ENCODE data around the gene C1QTNF6.

DNA sequence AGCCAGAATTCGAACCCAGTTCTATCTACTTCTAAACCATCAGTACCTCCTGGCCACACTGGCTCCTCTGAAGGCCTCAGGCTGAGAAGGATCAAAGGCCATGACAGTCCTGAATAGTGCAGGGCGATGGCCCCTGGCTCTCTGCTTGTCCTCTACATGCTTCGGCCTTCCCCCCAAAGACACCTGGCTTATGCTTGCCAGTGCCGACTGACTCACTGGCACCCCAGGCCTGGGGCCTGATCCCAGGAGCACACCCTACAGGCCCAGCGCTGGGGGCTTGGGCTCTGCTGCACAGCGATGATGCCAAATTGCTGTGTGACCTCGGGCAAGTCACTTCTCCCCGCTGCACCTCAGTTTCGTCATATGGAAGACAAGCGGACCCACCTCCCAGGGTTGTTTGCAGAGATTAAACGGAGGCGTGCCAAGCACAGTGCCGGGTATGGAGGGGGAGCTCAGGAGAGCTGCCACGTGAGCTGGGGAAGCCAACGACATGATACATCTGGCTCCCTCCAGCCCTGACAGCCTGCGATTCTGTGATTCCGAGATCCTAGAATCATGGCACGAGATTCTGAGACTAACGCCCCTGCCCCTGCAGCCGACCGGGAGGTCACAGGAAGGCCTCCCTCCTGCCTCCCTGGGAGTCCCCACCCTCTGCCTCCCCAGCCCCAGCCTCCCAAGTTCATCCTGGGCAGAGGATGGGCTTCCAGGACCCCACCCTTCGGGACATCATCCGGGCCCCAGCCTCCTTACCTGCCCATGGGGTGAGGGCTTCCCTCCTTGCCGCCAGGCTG is 23.2 kb upstream of the C1QTNF6 start:
- TF ChIP-seq ZBTB8A (tag by site-specific recombination; IDR thresholded peaks at IDR 0.05) = no peak
- TF ChIP-seq, protein P1, sequence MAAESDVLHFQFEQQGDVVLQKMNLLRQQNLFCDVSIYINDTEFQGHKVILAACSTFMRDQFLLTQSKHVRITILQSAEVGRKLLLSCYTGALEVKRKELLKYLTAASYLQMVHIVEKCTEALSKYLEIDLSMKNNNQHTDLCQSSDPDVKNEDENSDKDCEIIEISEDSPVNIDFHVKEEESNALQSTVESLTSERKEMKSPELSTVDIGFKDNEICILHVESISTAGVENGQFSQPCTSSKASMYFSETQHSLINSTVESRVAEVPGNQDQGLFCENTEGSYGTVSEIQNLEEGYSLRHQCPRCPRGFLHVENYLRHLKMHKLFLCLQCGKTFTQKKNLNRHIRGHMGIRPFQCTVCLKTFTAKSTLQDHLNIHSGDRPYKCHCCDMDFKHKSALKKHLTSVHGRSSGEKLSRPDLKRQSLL (tag by site-specific recombination; IDR thresholded peaks at IDR 0.05) = no peak
- TF ChIP-seq ZNF16 (tag by site-specific recombination; IDR thresholded peaks at IDR 0.05; ENCODE audit: low read depth) = no peak
- no peak for TF ChIP-seq CTCF (tag by site-specific recombination; IDR thresholded peaks at IDR 0.05)
- TF ChIP-seq YY1 (tag by site-specific recombination; IDR thresholded peaks at IDR 0.05) = no peak
- TF ChIP-seq, protein P2, sequence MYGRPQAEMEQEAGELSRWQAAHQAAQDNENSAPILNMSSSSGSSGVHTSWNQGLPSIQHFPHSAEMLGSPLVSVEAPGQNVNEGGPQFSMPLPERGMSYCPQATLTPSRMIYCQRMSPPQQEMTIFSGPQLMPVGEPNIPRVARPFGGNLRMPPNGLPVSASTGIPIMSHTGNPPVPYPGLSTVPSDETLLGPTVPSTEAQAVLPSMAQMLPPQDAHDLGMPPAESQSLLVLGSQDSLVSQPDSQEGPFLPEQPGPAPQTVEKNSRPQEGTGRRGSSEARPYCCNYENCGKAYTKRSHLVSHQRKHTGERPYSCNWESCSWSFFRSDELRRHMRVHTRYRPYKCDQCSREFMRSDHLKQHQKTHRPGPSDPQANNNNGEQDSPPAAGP (tag by site-specific recombination; IDR thresholded peaks at IDR 0.05) = no peak
- no peak for TF ChIP-seq HOXA7 (CRISPR knock-in tag; IDR thresholded peaks at IDR 0.05; ENCODE audit: borderline replicate concordance)
- TF ChIP-seq ZNF830 (tag by site-specific recombination; IDR thresholded peaks at IDR 0.05; ENCODE audit: low read depth) = no peak
- TF ChIP-seq PATZ1 (tag by site-specific recombination; IDR thresholded peaks at IDR 0.05) = no peak
- TF ChIP-seq, protein P3, sequence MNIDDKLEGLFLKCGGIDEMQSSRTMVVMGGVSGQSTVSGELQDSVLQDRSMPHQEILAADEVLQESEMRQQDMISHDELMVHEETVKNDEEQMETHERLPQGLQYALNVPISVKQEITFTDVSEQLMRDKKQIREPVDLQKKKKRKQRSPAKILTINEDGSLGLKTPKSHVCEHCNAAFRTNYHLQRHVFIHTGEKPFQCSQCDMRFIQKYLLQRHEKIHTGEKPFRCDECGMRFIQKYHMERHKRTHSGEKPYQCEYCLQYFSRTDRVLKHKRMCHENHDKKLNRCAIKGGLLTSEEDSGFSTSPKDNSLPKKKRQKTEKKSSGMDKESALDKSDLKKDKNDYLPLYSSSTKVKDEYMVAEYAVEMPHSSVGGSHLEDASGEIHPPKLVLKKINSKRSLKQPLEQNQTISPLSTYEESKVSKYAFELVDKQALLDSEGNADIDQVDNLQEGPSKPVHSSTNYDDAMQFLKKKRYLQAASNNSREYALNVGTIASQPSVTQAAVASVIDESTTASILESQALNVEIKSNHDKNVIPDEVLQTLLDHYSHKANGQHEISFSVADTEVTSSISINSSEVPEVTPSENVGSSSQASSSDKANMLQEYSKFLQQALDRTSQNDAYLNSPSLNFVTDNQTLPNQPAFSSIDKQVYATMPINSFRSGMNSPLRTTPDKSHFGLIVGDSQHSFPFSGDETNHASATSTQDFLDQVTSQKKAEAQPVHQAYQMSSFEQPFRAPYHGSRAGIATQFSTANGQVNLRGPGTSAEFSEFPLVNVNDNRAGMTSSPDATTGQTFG (tag by site-specific recombination; IDR thresholded peaks at IDR 0.05; ENCODE audit: borderline replicate concordance) = no peak
